Middle frontal gyrus (tissue), 1 donor: Measurements from ENCODE around the gene PDE7B.
"Not testable (repeated sequence)": the region's sequence is repeated elsewhere in the genome, so short reads cannot be mapped to it uniquely, and the experiment has no call there.

ENCODE experiments used
- DNase-seq: peaks from one replicate; pipeline ENCODE4 v3.0.0-alpha.2; 2015; ENCODE audit warnings: low spot score; ENCODE audit errors: extremely low spot score

PDE7B gene

DNA sequence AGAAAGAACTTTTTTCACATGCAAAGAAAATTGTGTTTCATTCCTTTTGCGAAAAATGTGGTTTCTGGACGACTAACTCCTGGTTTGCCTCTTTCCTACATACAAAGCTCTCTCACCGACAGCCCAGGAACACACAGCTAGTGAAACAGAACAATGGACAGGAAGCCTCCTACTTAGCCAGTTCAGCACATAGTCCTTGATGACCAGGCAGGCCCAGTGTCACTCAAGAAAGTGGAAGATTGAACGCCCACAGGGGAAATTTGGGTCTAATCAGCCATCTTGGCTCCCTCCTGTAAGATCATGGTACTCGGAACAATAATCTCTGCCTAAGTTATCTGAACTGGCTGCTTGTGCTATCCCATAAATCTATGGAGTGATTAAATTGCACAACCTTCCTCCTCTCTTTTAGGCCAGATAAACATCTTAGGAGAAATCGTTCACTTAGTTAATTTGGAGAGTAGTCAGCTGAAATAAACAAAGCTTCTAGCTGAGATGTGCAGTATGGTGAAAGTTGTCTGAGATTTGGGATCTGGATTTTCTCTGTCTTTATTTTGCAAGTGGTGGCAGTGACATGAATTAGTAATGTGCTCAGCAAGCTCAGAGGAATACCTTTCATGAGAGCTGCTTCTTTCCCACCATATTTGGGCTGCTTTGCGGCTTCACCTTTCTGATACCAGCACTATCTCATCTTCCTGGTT lies 251.6 kb downstream of the PDE7B start:
- DNase-seq: no peak

DNA sequence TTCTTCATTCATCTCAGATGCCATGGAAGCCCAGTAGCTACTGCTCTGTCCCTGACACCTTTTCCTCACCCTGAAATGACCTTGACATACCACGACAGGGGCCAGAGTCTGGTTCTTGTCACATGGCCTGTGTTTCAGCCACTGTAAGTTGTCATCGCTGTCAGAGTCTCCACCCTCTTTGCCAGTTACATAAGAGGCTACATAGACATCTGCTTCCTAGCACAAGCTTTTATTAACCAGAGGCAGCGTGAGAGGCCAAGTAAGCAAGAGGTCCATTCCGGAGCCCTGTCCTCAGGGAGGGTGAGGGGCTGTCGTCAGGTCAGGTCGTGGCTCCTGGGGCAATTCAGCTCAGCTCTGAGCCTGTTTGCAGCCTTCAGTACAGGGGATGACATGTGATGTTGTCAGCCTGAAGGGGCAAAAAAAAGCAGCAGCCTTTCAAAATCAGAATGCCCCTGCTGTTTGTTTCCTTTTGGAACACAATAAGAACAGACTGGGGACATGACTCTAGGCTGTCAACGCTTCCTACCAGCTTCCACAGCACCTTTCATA lies 252.3 kb downstream of the PDE7B start:
- no peak for DNase-seq

DNA sequence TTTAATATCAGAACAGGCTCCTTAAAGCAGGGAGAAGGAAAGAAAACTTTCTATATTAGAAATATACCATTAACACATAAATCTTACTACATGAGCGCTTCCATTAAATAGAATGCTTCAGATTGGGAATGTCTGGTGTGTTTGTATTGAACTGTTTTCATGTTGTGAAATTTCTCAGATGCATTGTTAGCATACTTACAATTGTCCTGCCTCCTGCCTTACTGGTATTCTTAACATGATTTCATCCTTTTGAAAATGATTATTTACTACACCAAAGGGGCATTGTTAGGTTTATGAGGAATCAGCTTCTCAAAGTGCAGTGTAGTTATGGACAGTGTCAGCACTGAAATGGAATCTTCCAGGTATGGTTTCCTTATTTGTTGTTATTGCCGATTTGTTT lies 253.1 kb downstream of the PDE7B start:
- DNase-seq: no peak

DNA sequence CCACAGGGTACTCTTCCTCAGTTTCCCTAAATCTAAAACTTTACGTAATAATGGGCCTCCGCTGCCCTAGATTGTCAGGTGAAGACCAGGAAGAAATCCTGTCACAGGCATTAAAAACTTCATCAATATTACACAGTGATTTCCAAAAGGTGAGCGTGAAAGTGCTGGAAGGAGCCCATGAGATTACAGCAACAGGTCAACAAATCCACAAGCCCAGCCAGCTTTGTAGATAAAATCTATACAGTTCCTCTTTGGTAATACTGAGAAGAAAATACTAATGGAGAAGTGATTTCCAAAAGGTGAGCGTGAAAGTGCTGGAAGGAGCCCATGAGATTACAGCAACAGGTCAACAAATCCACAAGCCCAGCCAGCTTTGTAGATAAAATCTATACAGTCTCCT lies 254.3 kb downstream of the PDE7B start:
- DNase-seq: not testable (repeated sequence)

DNA sequence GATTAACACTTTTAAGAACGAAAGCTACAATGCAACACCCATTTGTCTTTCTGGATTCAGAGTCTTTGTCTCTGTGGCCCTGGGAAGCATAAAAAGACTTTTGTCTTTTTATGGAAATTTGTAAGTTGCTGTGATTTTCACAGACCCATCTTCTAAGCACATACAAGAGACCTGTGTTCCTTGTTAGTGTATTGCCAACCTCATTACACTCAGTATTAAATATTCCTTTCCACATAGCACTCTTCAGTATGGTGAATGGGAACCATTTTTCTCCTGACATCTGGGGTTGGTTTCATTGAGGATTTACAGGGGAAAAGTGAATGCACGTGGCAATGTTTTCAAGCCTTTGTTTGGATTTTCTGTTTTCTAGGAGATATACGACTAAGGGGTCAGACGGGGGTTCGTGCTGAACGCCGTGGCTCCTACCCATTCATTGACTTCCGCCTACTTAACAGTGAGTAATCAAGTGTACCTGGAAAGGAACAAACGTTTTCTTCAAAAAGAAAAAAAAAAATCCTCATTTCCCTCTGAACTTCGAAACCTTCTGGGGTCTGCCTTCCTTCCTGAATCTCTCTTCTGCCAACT lies 257.0 kb downstream of the PDE7B start:
- DNase-seq: no peak

DNA sequence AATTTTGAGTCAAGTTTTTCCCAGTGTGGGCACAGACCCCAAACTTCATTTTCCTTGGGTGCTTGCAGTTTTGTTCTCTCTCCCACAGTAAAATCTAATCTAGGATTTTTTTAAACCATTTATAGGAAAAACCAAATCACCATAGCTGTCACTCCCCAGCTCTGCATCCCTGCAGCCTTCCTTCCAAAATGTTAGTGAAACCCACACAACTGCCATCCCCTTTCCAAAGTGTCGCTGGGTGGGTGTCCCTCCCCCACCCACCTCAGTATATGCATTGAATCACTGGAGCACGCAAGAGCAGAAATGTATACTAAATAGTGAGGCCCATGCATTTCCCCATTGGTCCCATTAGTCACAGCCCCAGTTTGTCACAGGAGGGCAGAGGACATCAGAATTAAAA lies 260.3 kb downstream of the PDE7B start:
- no peak for DNase-seq

DNA sequence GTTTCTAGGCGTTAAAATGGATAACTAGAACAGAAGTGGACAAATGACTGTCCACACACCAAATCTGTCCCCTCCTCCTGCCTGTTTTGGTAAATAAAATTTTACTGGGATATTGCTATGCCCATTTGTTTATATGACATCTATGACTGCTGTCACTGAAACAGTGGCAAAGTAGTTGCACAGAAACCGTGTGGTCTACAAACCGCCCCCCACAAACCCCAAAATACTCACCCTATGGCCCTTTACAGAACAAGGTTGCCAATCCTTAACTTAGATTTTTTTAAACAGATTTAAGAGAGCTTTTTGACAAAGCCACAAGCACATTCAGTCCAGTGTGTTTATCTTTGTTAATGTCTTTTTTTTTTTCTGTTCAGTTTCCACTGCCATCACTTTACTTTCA lies 260.8 kb downstream of the PDE7B start:
- DNase-seq: no peak

DNA sequence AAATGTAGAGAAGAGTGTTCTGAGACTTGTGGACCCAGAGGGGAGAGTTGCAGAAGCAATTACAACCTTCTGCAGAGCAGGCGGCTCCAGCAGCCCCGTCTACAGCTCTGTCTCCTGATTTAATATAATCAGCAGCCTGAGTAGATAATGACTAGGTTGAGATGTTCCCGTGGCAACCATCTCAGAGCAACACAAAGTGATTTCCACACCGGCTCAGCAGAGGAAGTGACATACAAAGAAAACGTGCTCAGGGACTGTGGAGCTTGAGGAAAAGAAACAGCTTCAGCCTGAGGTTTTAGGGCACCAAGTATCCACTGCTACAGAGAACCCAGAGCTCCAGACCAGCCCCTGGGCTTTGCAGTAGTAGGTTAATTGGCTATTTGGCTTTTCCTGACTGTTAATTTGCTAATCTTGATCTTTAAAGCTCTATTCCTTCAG lies 262.3 kb downstream of the PDE7B start:
- DNase-seq: no peak

DNA sequence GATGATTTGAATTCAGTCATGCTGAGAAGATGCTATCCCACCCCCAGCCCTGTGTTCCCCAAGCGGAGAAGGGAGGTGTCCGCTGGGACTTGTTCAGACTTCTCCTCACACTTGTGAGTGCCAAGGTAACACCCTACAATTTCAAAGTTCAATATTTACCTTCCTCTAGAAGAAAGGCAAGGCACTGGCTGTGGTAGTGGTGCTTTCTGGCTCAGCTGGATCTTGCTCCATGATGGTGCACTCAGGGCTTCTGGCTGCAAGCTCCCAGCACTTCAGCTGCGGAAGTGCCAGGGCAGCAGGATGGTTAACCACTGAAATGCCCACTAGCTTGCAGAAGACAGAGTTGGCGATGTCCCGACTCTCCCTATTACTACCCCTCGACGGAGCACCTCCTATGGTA lies 263.2 kb downstream of the PDE7B start:
- no peak for DNase-seq

DNA sequence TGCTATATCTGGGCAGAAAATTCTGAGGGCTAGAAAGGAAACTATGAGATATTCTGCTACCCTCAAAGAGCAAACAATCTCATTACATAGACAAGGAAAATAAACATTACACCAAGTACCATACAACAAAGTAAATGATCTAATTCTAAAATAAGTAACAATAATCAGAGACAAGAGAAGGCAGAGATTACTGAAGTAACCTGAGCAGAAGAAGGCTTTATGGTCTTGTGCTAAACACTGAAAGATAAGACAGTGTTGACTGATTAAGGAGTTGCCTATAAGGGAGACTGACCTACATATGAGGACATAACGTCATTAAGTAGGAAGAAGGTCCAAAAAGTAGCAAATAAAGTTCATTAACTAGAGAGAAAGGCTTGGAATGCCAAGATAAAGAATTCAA lies 264.4 kb downstream of the PDE7B start:
- DNase-seq: no peak

DNA sequence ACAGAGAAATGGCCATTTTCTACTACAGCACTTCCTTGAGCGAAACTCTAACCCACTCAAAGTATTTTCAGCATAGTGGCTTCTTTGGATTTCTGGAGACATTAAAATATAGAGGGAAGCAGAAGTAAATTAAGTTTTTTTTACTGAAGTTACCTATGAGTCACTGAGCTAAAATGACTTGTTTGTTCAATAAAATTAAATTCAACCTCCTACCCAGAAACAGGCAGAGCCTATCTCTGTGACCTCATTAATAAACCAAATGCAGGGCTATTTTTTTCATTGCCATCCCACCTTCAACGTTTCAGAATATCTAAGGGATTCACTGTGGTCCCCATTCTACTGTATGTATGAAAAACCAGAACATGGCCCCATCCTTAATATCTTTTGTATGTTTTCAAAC lies 265.6 kb downstream of the PDE7B start:
- no peak for DNase-seq

DNA sequence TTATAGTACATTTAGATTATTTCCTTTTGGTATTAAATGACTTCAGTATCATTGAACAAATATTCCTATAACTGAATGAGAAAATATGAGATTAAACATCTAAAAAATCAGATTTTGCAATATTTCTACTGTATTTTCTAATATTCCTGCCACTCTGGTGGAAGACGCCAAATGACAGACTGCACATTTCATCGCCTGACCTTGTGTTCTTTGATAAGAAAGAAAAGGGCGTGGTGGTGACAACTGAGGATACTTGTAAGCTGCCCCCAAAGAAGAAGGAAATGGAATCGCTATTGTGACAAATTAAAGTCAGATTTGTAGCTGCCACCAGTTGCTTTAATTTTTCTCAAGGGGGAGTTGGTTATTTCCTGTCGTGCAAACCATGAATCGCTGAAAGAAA lies 267.3 kb downstream of the PDE7B start:
- DNase-seq: no peak

DNA sequence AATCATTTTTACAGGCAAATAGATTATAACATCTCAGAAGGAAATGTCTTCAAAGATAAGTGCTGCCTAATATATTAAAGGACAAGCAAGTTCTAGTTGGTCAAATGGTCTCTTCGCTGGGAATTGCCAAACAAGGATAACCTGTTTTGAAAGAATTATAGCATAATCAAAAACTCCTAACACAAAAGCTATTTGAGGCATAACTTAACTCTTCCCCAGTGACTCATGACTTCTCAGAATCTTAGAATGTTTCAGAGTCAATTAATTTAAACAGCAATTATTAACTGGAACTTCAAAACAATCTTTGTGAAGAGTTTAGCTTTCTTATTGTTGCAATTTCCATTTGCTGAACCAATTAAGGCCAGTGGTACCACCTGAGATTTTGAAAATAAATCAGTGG lies 272.0 kb downstream of the PDE7B start:
- DNase-seq: no peak

DNA sequence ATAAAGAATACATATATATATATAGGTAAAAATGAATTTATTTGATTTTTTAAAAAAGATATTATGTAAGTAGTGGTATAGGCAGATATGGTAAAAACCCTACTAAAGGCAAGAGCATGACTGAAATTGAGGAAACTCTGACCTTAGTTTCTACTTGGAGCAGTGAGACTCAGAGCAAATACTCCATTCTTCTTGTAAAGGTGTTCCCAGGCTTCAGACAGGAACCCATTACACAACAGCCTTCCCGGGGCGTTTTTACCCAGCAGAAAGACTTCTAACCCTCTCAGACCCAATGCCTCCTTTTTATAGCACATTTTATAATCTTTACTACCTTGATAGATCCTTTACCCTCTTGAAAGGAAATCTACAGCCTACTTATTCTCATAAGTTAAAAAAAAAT lies 274.1 kb downstream of the PDE7B start:
- DNase-seq: no peak

DNA sequence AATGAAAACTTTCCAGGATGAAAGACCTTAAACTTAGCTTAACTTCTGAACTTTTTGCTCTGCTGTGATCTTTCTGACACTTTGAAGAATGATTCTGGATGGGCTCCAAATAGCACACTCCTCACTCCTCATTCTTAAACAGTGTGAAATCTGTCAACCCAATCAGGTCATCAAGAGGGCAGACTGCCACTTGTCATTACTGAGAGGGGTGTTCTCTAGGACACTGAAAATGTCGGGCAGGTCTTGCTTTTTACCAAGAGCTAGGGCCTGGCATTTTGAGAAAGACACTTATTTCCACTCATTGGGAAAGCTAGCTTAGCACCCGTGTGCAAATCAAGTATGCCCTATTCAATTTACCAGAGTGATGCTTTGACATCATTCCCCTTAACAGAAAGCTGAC lies 276.4 kb downstream of the PDE7B start:
- DNase-seq: no peak

DNA sequence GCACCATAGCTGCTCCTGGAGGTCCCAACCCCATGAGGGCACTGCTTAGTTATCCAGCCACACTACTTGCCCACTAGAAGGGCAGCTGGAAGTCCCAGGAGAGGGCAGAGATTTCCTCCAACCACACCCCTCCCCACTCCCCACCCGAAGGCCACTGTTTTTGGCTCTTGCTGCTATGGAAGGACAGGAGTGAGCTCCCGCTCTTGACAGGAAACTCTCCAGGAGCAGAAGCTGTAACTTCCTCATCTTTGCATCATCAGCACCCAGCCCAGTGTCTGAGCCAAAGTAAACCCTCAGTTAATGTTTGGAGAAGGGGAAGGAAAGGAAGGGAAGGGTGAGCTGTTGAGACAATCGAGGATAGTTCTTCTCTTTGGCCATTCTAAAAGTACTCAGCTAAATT lies 277.9 kb downstream of the PDE7B start:
- no peak for DNase-seq

DNA sequence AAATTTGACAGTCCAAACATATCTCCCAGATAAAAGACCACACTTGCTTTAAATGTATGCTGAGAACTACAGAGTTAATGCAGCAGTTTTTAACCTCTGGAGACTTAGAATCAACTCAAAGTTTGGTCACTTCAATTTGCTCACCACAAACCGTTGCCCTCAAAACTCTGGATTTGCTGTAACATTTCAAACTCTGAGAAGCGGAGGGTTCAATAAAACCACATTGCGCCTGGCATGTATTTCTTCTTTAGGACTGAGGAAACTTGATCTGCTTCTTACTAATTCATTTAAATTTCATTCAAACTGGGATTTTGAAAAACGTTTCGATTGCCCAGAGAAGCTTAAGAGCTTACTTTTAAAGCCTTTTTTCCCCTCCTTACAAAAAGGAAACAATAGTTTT lies 282.8 kb downstream of the PDE7B start:
- no peak for DNase-seq

DNA sequence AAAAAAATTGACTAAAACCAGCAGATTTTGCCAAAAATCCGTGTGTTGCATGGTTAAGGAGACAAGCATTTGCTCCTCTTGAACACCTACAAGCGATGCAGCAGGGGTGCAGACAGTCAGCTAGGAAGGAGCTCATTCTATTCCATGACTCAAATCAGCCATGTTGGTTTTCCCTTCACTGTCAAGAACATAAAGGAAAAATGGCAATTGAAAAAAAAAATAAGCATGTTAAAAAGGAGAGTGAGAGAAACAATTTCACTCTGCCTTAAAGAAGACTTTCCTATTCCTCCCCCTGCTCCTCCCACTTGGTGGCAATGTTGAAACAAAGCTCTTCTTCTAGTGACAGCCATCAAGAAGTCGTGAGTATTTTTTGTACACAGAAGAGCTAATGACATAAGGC lies 283.2 kb downstream of the PDE7B start:
- no peak for DNase-seq

DNA sequence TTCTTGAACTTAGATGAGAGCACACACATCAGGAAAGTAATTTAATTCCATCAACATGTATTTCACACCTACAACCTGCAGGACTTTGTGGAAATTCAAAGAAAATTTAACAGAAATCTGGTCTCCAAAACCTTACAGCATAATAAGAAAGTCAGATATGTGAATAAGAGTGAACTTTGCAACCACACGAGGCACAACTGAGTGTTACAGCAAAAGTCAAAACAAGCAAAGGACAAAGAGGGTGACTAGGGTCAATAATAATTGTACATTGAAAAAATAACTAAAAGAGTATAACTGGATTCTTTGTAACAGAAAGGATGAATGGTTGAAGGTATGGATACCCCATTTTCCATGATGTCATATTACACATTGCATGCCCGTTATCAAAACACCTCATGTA lies 284.8 kb downstream of the PDE7B start:
- DNase-seq: no peak

DNA sequence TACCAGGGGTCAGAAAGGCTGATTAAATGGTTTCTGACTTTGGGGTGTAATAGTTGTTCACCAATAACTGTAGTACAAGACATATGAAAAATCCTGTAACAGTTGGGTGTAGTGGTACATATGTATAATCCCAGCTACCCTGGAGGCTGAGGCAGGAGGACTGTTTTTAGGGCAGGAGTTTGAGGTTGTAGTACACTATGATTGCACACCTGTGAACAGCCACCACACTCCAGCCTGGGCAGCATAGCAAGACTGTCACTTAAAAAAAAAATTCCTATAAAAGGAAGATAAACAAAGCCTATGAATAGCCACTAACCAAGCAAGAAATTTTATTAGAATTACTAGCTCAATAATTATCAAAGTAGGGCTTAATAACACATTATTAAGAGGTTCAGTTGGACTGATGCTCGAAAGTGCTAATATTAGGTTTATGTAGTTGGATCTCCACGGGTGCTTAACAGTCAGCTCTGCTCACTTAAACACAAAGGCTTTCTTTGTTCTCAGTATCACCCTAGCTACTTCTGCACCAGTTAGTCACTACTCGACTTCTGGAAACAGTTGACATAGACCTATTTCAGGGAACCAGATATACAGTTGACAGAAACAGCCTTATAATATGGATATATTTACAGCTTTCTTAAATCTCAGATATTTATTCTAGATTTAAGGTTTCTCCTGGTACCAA lies 285.6 kb downstream of the PDE7B start:
- no peak for DNase-seq

DNA sequence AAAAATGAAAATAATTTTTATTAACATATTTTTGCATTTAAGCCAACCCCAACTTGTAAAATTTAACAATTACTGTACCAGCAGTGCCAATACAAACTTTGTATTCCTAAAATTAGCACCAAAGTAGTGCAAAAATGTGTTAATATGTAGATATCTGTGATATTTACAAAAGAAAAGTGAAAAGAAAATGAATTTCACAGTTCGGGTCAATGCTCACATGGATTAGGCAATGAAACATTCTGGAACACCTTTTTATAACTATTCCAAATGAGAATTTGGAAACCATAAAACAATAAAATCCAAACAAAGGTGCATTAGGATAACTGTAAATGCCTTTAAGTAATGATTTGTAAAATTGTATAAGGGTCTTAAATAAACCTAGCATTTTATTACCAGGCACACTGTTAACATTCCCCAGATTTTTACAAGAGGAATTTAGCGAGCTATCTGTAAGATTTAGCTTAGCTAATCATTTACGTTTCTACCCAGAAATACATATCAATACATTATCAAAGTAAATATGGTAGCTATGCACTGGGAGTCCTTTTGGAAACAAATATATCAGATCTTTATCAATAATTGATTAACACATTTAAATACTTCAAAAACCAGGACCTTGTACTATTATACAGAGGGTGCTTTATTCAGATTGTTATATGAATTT lies 286.4 kb downstream of the PDE7B start:
- no peak for DNase-seq

DNA sequence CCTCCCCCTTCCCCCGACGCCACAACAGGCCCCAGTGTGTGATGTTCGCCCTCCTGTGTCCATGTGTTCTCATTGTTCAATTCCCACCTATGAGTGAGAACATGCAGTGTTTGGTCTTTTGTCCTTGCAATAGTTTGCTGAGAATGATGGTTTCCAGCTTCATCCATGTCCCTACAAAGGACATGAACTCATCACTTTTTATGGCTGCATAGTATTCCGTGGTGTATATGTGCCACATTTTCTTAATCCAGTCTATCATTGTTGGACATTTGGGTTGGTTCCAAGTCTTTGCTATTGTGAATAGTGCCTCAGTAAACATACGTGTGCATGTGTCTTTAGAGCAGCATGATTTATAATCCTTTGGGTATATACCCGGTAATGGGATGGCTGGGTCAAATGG lies 287.6 kb downstream of the PDE7B start:
- DNase-seq: not testable (repeated sequence)
